GM18861 (cell line): ENCODE data around the gene SRP68.
"Not testable (repeated sequence)": the region's sequence is repeated elsewhere in the genome, so short reads cannot be mapped to it uniquely, and the experiment has no call there.

ENCODE experiments used
- ATAC-seq: cut with Tn5 transposase; IDR thresholded peaks from one replicate; pipeline ENCODE4 v1.9.1; 2021; ENCODE audit not compliant: unreplicated experiment

SRP68 gene

DNA sequence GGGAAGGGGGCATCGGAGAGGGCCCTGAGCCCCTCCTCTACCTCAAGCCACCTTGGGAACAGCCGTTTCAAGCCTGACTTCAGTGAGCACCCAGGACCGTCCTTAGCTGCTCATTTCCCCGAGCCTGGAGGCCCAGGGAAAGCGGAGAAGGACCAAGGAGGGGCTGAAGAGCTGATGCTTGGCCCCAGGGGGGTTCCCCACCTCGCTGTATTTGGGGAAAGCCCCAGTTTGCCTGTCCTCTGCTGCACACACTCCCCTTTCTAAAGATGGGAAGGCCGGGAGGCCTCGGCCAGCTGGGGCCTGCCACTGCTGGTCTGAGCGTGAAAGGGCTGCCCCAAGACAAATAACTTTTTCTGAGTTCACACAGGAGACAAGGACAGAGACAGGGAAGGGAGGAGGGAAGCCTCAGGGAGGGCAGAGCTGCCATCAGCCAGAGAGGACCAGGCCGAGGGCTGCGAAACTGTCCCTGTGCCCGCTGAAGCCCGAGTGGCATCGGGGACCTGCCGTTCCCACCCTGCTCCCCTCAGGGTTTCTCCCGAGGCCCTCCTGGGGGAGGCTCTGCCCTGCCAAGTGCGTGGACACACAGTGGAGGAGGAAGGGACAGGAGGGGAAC, 18.3 kb upstream of the SRP68 start:
- no peak for ATAC-seq

DNA sequence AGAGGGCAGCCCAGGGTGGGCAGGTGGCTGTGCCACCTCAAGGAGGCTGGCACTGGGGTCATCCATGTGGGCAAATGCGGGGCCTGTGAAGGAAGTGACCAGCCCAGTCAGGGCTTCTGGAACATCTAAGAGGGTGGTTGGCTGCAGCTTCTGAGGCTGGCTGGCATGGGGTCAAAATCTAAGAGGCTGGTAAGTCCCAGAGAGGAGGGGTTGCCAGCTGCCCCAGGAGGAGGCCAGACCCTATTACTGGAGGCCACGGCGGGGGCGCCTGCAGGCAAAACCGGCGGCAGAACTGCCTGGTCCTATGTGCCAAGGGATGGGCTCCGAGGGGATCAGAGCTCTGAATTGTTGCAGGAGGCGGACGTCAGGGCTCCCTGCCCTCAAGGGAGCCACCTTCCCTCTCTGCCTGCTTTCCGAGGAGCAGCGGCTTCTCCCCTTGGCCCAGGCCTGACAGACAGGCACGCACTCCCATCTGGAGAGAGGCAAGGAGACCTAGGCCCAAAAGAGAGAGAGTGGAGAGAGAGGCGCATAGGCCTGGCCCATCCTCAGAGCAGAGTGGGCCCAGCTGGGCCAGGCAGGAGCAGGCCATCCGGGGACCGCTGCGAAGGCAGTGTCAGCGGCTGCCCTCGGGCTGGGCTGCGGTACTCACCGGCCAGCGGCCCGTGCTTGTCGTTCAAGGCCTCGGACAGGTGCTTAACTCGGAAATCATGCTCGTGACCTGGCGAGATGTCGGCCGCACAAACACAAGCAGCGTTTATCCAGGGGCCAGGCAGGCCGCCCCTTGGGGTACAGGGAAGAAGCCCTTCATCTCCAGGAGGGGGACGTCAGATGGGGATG, 17.6 kb upstream of the SRP68 start:
- no peak for ATAC-seq

DNA sequence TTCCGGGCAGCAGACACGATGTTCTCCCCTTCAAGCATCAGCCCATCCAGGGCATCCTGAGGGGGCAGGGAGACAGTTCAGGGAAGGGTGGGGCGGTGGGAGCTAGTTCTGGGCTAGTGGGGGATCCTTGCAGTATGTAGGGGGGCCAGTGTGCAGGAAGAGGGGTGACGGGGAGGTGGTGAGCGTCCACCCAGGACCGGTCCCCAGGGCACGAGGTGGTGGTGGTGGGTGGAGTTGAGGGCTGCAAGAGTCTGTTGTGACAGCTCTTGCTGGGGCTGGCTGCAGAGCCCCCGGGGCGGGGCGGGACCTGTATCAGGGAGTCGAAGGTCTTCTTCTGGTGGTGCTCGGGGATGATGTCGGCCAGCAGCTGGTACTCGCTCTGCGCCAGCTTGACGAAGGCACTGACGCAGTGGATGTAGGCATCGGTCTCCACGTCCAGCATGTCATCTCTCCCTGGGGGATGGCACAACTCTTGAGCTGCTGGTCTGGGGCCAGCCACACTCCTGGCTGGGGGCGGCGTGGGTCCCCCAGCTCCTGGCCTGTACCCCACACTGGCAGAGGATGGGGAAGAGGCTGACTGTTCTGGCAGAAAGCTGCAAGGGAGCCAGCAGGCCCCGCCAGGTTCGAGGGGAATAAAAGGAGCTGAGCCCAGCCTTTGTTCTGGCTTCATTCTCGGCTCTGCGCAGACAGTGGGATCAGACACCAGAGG, 16.7 kb upstream of the SRP68 start:
- ATAC-seq, result no peak

- ATAC-seq, result no peak
Observed at GRCh38 chr17:76088041-76088867, 15.9 kb upstream of the SRP68 start.

GRCh38 chr17:76087531-76087930, 15.2 kb upstream of the SRP68 start:
- no peak for ATAC-seq

DNA sequence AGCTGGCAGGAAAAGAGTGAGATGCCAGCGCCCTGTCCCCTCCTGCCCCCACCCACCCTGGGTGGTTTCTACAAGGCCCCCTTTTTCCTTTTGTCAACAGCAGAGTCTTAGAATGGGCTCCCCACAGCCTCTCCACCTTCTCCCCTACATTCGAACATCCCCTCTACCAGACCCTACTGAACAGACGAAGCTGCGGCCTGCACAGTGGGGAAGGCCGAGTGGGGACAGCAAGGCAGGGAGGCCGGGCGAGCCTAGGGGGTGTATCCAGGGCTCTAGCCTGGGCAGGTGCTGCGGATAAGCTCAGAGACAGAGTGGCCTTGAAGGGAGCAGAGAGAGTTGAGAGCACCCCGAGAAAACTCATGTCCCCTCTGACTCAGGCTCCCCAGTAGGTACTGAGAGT, 14.1 kb upstream of the SRP68 start:
- ATAC-seq, result no peak

GRCh38 chr17:76085731-76086366, 13.5 kb upstream of the SRP68 start:
- no peak for ATAC-seq

DNA sequence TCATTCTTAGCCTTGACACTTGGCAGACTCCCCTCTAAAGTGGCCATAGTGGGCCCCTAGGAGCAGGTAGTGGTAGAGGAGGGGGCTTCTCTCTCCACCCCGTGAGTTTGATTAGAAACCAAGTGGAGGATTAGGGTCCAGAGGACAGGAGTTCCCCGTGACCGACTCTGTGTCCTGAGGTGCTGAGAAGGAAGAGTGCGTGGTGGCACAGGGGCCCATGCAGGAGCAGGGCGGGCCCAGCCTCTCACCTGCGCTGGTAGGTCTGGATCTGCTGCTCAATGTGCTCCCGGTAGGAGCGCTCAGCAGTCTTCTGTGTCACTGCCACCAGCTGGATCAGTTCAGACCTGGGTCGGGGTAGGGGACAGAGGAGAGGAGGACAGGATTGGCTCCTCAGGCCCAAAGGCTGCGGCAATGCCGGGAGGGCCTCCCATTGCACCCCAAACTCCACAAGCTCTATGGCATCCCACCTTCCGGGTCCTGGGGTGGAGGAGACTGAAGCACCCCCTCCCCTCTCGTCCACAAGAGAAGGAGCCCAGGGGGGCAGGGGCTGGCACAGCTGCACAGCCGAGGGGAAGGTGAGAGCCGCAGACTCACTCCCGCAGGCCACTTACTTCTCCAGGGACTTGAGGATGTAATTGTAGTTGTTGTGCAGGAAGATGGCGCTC, 12.9 kb upstream of the SRP68 start:
- ATAC-seq, result no peak

DNA sequence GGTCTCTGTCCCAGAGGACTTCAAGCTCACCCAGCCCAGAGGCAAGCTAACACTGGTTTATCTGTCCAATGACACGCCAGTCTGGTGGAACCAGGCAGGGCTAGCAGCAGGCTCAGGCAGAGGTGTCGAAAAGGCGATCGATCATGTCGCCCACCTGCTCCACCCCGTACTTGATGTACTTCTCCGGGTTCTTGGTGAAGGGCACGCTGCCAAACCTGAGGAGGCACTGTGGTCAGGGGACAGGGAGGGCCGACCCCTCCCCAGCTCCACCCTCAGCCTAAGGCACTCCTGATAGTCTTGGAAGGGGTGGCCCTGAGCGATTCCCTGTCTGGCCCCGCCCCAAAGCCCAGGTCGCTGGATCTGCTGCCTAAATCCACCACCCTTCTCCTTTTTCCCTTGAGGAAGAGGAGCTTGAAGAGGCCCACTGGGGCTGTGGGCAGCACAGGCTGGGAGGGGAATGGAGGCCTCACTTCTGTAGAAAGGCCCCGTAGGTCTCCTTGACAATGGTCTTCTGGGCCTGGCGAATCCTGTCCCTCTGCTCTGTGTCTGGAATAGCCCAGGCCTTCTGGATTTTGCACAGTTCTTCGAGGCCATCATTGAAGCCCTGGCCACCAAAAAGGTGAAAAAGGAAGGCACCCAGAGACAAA, 11.3 kb upstream of the SRP68 start:
- ATAC-seq, result no peak

DNA sequence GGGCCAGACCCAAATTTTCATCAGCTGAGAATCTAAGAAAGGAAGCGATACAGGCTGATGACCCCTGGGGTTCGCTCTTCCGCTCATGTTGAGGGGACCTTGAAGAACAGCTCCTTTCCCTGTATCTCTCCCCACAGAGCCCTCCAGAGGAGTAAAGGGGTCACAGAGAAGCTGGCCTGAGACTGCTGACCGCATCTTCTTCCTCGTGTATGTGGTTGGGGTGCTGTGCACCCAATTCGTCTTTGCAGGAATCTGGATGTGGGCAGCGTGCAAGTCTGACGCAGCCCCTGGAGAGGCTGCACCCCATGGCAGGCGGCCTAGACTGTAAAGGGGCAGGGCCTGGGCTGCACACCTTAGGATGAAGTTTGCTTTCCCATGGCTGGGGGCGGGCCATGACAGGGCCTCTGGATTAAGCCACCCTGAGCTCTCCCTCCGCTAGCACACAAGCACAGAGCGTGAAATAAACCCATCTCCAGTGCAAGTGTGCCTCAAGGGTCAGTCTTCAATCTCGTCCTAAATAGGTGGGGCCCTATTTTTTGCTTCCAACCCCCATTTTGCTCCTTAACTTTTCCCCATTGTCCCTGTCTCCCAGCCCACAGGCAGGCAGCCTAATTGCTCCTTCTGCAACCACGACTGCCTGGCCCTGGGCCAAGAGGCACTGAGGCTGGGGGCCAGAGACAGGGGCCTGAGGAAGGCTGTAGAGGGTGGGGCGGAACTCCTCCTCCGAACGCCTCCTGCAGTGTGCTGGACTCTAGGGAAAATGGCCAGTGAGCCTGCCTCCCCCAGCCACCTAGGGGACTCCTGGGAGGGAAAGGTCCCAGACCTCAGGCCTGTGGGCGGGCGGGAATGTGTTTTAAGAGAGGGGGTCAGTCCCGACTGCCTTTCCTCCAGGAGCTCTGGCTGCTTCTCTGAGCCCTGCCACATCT, 10.3 kb upstream of the SRP68 start:
- ATAC-seq, result no peak

DNA sequence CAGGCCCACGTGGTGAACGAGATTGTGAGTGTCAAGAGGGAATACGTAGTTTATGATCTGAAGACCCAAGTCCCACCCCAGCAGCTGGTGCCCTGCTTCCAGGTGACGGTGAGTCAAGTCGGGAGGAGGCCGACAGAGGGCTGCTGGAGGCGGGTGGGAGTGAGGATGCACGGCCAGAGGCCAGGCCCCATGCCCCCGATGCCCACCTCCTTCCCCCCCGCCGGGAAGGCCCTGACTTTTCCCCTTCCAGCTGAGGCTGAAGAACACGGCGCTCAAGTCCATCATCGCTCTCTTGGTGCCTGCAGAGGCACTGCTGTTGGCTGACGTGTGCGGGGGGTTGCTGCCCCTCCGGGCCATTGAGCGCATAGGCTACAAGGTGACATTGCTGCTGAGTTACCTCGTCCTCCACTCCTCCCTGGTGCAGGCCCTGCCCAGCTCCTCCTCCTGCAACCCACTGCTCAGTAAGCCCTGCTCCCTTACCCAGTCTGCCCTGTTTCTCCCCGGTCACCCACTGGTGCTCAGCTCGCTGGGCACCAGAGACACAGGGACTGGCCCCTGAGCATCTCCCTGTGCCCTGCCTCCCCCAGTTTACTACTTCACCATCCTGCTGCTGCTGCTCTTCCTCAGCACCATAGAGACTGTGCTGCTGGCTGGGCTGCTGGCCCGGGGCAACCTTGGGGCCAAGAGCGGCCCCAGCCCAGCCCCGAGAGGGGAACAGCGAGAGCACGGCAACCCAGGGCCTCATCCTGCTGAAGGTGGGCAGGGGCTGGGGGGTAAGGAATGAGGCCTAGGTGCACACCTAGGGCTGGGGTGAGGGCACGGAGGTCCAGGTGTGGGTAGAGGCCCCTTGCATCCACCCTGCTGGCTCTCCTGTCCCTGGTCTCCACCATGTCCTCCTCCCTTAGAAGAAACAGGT, 9.2 kb upstream of the SRP68 start:
- ATAC-seq, result no peak

- ATAC-seq, result no peak
Observed at GRCh38 chr17:76080768-76081287, 8.5 kb upstream of the SRP68 start.

GRCh38 chr17:76079956-76080767, 7.8 kb upstream of the SRP68 start:
- ATAC-seq, result no peak

GRCh38 chr17:76079535-76079955, 7.2 kb upstream of the SRP68 start:
- no peak for ATAC-seq

- ATAC-seq, result no peak
Observed at GRCh38 chr17:76078860-76079534, 6.7 kb upstream of the SRP68 start, which contains the start of gene ZACN. TSS of gene ZACN (plus strand) at chr17:76079182. CDS start at chr17:76079265, 83 bp downstream.

DNA sequence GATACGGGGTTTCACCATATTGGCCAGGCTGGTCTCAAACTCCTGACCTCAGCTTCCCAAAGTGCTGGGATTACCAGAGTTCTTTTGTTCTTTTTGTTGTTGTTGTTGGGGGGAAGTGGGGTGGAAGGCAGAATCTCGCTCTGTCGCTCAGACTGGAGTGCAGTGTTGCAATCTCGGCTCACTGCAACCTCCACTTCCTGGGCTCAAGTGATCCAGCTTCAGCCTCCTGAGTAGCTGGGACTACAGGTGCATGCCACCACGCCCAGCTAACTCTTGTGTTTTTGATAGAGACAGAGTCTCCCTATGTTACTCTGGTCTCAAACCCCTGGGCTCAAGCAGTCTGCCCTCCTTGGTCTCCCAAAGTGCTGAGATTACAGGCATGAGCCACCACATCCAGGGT, 6.1 kb upstream of the SRP68 start:
- ATAC-seq, result not testable (repeated sequence)
